Large intestine (tissue), 3 donors: ENCODE measurements around the gene NMT1. TPM values are rescaled to one million over a fixed set of nuclear protein-coding genes. Genes with fewer than 3 reads are reported as not detected.

ENCODE experiments used
- DNase-seq, 2 donors: peaks; one replicate each; pipeline versions ENCODE4 v3.0.0 to v3.0.0-alpha.2; 2013
- H3K27ac ChIP-seq: one replicate; pipeline ENCODE4 v1.5.1; 2013; ENCODE audit warnings: low read length
- H3K27me3 ChIP-seq: 2 replicates; pipeline ENCODE4 v1.6.1; 2013; ENCODE audit warnings: low read length; ENCODE audit not compliant: control insufficient read depth, insufficient read depth
- H3K36me3 ChIP-seq: 2 replicates; pipeline ENCODE4 v1.6.1; 2013; ENCODE audit warnings: low read length; ENCODE audit not compliant: control insufficient read depth, insufficient read depth
- H3K4me1 ChIP-seq: one replicate; pipeline ENCODE4 v1.6.1; 2013; ENCODE audit warnings: low read length; ENCODE audit not compliant: control insufficient read depth, insufficient read depth
- H3K4me3 ChIP-seq: one replicate; pipeline ENCODE4 v1.5.1; 2013; ENCODE audit warnings: low read length
- H3K9me3 ChIP-seq: one replicate; pipeline ENCODE4 v1.6.1; 2013; ENCODE audit warnings: mild to moderate bottlenecking, low read depth, low read length, moderate library complexity; ENCODE audit not compliant: control insufficient read depth
- WGBS: methylation state at CpG from one replicate; pipeline ENCODE4 v1.1.5; 2013; ENCODE audit warnings: low lambda C conversion rate; ENCODE audit not compliant: insufficient coverage; 5-methylcytosine and 5-hydroxymethylcytosine counted together
- polyA plus RNA-seq: library from polyadenylated mRNA; unstranded; fragments of 120-200 nt; gene quantifications from one replicate; pipeline ENCODE4 v1.2.1, GENCODE V29; 2013

Gene NMT1
- polyA plus RNA-seq, 1 donor: 51.0 TPM

- peaks cover 79% of the 10 kb centered on the region for H3K36me3 ChIP-seq
- H3K27me3 ChIP-seq: no peaks in the 10 kb centered on the region
- H3K9me3 ChIP-seq: no peaks in the 10 kb centered on the region
- no peak overlapping the region for H3K27ac ChIP-seq
- no peak overlapping the region for H3K4me3 ChIP-seq
- H3K4me1 ChIP-seq: no peaks in the 10 kb centered on the region
- no peak for DNase-seq
- WGBS: no CpG with 5 or more reads among the region's 17 CpGs
Observed at GRCh38 chr17:45104907-45105624, 43.9 kb downstream of the NMT1 start.

GRCh38 chr17:45106096-45106495 is 45.0 kb downstream of the NMT1 start:
- Histone ChIP-seq H3K36me3 (peaks cover 78% of the 10 kb centered on the region), H3K27me3 (no peaks in the 10 kb centered on the region), H3K4me1 (no peaks in the 10 kb centered on the region), H3K27ac (no peak overlapping the region), H3K9me3 (no peaks in the 10 kb centered on the region), H3K4me3 (no peak overlapping the region)
- no peak for DNase-seq
- WGBS: no CpG with 5 or more reads among the region's 5 CpGs

- no peaks in the 10 kb centered on the region for H3K4me1 ChIP-seq
- no peak overlapping the region for H3K27ac ChIP-seq
- no peak for DNase-seq
- no peak overlapping the region for H3K4me3 ChIP-seq
- no CpG with 5 or more reads among the region's 5 CpGs for WGBS
- H3K36me3 ChIP-seq: peaks cover 75% of the 10 kb centered on the region
- no peaks in the 10 kb centered on the region for H3K9me3 ChIP-seq
- H3K27me3 ChIP-seq: no peaks in the 10 kb centered on the region
Observed at GRCh38 chr17:45106582-45106981, 45.5 kb downstream of the NMT1 start.

- WGBS: no CpG with 5 or more reads among the region's 13 CpGs
- Histone ChIP-seq H3K27me3 (no peaks in the 10 kb centered on the region), H3K36me3 (peaks cover 72% of the 10 kb centered on the region), H3K27ac (no peak overlapping the region), H3K4me1 (no peaks in the 10 kb centered on the region), H3K4me3 (no peak overlapping the region), H3K9me3 (no peaks in the 10 kb centered on the region)
- no peak for DNase-seq
Observed at GRCh38 chr17:45107293-45108010, 46.3 kb downstream of the NMT1 start.

- Histone ChIP-seq H3K27ac (no peak overlapping the region), H3K27me3 (no peaks in the 10 kb centered on the region), H3K4me3 (no peak overlapping the region), H3K9me3 (no peaks in the 10 kb centered on the region), H3K36me3 (peaks cover 71% of the 10 kb centered on the region), H3K4me1 (no peaks in the 10 kb centered on the region)
- no peak for DNase-seq
- no CpG with 5 or more reads among the region's 9 CpGs for WGBS
Observed at GRCh38 chr17:45108051-45108450, 46.9 kb downstream of the NMT1 start.

GRCh38 chr17:45108595-45109521 is 47.7 kb downstream of the NMT1 start:
- Histone ChIP-seq H3K36me3 (peaks cover 67% of the 10 kb centered on the region), H3K4me3 (no peak overlapping the region), H3K27me3 (no peaks in the 10 kb centered on the region), H3K4me1 (no peaks in the 10 kb centered on the region), H3K9me3 (no peaks in the 10 kb centered on the region), H3K27ac (no peak overlapping the region)
- 100% methylated on average over 1 of the region's 12 CpGs for WGBS
- no peak for DNase-seq

GRCh38 chr17:45110676-45111611 is 49.8 kb downstream of the NMT1 start:
- no peak overlapping the region for H3K27ac ChIP-seq
- DNase-seq: no peak
- no peaks in the 10 kb centered on the region for H3K27me3 ChIP-seq
- no peak overlapping the region for H3K4me3 ChIP-seq
- WGBS: no CpG with 5 or more reads among the region's 16 CpGs
- no peaks in the 10 kb centered on the region for H3K9me3 ChIP-seq
- H3K4me1 ChIP-seq: no peaks in the 10 kb centered on the region
- H3K36me3 ChIP-seq: peaks cover 46% of the 10 kb centered on the region

- H3K4me1 ChIP-seq: no peaks in the 10 kb centered on the region
- H3K9me3 ChIP-seq: no peaks in the 10 kb centered on the region
- no peaks in the 10 kb centered on the region for H3K27me3 ChIP-seq
- H3K27ac ChIP-seq: no peak overlapping the region
- DNase-seq: no peak
- WGBS: no CpG with 5 or more reads among the region's 11 CpGs
- H3K4me3 ChIP-seq: no peak overlapping the region
- peaks cover 37% of the 10 kb centered on the region for H3K36me3 ChIP-seq
Observed at GRCh38 chr17:45111850-45112249, 50.7 kb downstream of the NMT1 start.

GRCh38 chr17:45112559-45113423 is 51.7 kb downstream of the NMT1 start:
- H3K9me3 ChIP-seq: no peaks in the 10 kb centered on the region
- no peak for DNase-seq
- H3K4me1 ChIP-seq: no peaks in the 10 kb centered on the region
- no peak overlapping the region for H3K4me3 ChIP-seq
- WGBS: 100% methylated on average over 1 of the region's 23 CpGs
- no peaks in the 10 kb centered on the region for H3K27me3 ChIP-seq
- peaks cover 28% of the 10 kb centered on the region for H3K36me3 ChIP-seq
- no peak overlapping the region for H3K27ac ChIP-seq
